ENCODE results near the gene CMIP.
A peak's percentile ranks its signal among the peaks of the same experiment; 100 is the strongest.

CMIP gene

DNA sequence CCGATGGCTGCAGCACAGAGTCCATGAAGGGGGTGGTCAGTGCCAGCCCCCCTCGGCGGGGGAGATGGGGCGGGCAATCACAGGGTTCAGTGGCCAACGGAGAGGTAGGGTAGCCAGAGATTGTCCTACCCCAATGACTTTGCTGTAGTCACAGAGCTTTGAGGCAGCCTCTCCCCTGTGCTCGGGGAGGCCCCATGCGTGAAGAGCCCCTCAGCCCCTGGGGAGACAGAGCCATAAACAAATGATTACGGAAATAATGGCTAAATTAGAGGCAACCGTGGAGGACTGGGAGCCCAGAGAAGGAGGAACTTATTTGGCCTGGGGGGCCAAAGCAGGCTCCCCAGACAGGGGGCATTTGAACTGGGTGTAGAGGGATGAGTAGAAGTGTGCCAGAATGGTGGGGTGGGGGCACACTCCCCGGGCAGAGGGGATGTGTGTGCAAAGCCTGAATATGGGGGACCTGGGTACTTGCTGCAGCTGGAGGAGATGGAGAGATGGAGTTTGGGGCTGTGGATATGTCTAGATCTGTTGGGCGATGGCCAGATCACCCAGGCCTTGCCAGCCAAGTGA lies 164.8 kb downstream of the CMIP start:
- DNase-seq: no peak

DNA sequence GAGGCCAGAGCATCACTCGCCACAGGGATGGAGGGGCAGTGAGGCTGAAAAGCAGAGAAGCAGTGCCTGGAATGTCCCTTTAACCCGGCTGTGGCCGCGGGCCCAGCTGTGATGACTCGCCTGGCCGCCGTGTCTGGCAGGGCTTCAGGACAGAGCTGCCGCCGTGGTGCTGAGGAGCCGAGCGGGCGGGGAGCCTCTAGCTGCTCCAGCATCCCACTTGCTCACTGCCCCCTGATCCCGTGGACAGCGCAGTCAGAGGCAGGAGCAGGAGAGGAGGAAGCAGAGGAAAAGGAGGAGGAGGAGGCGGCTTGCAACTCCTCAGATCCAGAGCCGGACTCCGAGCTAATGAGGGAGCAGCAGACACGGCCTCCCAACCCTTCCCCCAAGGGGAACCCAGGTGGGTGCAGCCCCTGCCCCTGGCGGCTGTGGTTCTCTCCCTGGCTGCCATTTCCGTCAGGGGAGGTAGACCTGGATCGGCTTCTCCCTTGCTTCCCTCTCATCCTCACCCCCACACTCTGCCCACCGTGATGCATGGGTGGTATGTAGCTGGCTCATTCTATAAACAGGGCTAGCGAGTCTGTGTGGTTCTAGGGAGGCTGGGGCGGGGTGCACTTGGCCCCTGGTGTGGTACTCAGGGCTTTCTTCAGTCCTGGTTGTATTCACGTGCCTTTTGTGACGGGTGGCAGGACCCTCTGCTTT lies 165.7 kb downstream of the CMIP start:
- DNase-seq: peak in 1 of 2 donors; percentile 29

DNA sequence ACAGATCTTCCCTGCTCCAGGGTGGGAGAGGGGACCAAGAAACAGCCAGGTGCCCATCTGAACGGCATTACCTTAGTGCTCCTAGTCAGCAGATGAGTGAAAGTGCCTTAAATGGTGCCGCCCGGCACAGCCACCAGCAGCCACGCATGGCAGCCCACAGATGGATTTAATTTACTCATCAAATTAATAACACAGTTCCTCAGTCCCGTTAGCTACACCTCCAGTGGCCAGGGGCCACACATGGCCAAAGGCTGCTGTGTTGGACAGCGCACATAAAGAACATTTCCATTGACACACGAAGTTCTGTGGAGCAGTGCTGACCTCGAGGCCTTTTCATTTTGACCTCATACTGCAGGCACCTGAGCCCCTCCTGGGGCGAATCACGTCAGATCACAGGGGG lies 166.3 kb downstream of the CMIP start:
- DNase-seq: no peak

DNA sequence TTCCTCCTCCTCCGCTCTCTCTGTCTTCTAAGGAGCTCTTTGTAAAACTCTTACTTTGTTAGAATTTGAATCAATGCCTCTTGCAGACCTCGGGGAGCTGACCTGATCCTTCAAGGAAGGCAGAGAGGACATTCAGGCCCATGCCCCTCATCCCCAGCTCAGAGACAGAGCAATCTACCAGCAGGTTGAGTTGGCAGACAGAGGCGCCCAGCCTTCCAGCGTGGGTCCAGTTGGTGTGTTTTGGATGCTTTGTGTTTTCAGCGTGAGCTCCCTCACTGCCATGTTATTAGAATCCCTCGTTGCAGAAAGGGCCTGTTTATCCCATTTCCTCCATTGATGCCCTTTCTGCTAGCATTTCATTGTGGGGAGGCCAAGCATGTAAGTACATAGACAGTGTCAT lies 167.1 kb downstream of the CMIP start:
- DNase-seq: no peak

DNA sequence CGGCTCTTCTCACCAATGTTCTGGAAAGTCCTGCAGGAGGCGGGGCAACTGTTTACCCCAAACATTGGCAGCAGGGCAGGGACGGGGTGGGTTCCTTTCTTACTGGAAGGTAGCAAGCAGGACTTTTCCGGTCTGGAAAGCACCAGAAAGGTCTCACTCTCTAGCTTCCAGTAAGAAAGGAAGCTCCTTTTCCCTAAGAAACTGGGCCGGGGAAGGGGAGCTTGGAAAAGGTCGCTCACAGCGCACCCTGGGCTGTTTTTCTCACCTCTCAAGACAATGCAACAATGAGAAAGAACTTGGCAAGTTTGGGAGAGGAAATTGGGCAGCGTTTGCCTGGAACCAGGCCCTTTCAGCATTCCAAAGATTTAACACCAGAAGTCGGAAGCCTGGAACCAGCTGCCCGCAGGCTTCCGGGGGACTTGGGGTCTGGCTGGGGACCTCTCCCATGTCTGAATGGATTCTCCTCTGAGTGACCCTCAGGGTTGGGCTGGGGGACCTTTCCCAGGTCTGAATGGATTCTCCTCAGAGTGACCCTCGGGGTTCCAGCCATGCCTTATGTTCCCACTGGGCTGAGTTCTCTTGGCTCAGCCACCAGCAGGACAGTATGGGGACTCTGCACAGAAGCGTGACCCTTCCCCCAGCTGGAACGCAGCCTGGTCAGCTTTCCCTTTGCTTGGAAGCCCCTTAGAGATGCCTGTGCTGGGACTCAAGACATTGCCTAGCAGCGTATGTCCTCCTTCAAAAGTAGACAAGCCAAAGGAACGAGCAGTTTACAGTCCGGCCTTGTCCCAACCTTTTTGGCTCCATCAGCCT lies 167.9 kb downstream of the CMIP start:
- DNase-seq: no peak

DNA sequence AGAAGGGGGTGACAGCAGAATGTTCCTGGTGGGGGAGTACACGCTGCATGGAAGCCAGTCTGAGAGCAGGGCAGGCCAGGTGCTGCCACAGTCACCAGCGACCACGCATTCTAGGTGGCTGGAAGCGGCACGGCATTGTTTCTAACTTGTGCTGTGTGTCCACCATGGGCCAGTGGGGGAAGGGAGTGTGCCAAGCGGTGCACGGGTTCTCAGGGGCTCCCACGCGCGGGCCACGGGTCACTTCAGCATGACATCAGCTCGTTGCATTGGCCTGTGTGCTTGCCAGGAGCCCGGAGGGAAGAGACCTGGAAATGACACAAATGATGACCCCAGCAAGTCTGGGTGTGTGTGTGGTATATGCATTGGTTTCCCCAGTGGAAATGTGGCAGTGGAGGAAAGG lies 169.6 kb downstream of the CMIP start:
- DNase-seq: no peak

DNA sequence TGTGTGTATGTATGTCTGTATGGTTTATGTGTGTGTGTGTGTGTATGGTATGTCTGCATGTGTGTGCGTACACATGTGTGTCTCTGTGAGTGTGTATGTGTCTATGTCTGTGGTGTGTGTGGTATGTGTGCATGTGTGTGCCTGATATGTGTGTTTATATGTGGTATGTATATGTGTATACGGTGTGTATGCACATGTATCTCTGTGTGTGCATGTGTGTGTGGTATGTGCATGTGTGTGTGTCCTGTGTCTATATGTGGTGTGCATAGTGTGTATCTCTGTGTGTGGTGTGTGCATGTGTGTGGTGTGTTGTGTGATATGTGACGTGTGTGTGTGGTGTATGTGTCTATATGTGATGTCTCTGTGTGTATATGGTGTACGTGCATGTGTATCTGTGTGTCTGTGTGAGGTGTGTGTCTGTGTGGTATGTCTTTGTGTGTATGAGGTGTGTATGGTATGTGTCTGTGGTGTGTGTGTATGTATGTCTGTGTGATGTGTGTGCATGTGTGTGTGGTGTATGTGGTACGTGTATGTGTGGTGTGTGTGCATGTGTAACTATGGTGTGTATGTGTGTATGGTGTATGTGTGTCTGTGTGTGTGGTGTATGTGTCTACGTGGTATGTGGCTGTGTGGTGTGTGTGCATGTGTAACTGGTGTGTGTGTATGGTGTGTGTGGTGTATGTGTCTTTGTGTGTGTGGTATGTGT lies 170.2 kb downstream of the CMIP start:
- DNase-seq: no peak

DNA sequence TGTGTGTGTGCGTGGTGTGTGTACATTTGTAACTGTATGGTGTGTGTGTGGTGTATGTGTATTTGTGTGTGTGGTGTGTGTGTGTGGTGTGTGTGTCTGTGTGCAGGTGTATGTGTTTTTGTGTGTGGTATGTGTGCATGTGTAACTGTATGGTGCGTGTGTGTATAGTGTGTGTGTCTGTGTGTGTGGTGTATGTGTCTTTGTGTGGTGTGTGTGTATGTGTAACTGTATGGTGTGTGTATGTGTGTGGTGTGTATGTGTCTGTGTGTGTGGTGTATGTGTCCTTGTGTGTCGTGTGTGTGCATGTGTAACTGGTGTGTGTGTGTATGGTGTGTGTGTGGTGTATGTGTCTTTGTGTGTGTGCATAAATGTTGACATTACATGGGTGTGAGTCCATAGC lies 170.8 kb downstream of the CMIP start:
- DNase-seq: no peak

DNA sequence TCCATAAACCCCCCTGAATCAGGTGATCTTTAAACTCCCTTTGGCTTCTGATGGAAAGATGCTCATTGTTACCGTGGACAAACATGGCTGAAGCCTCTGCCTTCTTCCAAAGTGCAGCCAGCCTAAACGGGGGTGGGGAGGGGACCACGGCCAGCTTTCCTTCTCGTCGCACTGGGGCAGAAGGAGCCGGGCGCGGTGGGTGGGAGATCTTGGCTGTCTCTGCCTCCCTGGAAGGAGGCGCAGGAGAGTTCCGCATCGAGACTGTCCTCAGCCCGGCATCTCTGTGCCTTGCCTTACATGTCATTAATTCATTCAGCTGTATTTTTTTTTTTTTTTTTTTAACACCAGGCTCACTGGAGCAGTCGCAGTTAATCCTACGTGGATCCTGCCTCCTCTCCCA lies 171.2 kb downstream of the CMIP start:
- DNase-seq: no peak

DNA sequence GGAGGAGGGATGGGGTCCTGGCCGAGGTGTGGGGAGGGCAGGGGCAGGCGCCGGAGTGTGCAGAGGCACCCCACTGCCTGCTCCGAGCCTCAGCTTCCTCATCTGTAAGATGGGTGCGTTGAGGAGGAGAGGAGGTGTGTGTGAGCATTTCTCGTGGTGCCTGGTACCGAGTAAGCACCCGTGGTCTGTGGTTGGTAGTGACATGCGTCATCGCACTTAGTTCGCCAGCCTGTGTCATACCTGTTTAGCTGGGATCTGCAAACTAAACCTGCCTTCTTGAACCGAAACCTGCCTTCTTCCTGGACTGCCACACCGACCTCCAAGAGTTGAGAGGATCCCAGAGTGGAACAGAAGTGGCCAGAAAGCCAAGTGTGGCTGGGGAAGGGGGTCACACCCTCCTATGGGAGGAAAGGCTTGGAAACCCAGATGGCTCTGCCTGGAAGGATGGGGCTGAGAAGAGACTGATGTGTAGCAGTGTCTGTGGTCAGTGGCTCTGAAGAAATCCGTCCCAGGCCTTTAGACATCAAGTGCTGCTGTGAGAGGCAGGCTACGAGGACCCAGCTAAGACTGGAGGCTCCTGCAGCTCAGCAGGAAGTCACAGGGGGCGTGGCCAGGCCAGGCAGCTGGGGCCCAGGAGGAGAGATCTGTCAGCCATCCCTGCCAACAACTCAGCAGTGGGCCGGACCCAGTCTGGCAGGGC lies 171.9 kb downstream of the CMIP start:
- peak; percentile 9 to 11 for DNase-seq

DNA sequence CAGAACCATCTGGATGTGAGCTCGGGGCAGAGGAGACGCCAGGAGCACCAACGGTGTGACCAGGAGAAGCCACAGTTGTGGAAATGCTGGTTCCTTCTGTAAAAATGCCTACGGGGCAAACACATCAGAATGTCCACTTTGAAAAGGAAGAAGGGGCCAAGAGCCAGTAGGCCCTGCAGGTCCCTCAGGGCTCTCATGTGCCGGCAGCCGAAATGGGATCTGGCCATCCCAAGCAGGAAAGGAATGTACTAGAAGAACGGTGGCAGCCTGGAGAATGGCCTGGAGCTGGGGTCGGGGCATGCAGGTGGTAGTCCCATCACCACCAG lies 172.4 kb downstream of the CMIP start:
- DNase-seq: no peak

DNA sequence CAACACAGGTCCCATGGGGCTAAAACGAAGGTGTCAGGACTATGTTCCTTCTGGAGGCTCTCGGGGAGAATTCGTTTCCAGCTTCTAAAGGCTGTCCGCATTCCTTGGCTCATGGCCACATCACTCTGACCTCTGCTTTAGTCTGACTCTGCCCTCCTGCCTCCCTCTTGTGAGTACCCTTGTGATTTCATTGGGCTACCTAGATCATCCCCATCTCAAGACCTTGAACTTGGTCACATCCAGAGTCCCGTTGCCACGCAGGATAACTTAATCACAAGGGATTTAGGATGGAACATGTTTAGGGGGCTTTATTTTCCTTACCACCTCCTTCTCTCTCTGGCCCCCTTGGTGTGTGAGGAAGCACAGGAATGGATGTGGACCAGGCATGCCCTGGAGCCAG lies 173.6 kb downstream of the CMIP start:
- no peak for DNase-seq

DNA sequence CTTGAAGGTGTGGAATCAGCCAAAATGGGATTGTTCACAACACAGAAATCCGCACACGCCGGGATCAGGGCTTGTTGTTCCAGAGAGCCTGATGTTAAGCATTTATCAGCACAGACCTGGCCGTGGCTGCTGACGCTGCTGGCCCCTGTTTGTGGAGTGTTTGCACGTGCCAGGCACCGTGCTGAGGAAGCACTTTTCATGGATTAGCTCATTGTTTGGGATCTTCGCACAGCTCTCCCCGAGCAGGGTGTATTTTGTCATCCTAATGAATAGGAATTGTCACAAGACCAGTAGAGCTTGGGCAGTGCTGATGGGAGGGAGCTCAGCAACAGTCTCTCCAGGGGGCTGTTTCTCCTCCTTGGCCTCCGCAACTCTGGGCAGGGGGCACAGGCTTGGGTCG lies 174.1 kb downstream of the CMIP start:
- DNase-seq: no peak

DNA sequence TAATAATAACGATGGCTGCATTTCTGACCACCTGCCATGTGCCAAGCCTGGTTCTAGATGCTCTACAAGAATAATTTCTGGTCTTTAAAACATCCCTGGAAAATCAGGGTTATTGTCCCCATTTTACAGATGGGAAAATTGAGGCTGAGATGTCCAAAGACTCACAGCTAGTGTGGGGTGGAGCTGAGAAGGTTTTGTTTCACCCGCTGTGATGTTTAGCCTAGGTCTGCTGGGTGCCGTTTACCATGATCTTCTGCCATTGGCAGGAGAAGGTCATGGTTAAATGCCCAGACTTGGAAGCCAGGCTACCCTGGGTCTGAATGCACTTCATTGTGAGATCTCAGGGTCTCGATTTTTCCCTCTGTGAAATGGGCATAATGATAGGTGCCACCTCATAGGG lies 175.4 kb downstream of the CMIP start:
- no peak for DNase-seq

DNA sequence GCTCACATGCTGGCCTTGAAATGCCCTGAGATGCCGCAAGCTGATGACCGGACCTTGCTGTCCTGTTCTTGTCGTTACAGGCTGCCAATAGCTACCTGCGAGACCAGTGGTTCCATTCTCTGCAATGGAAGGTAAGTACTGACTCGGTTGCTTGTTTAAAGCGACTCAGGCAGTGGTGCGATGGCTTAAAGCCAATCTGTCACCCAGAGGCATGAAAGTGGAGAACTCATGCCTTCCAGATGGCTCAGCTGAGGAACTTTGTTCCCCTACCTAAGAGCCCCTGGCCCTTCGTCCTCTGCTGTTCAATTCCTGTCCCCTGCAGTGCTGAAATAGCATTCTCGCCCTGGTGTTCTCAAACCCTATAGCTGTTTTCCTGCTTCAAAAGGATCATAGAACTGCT lies 176.2 kb downstream of the CMIP start:
- no peak for DNase-seq

DNA sequence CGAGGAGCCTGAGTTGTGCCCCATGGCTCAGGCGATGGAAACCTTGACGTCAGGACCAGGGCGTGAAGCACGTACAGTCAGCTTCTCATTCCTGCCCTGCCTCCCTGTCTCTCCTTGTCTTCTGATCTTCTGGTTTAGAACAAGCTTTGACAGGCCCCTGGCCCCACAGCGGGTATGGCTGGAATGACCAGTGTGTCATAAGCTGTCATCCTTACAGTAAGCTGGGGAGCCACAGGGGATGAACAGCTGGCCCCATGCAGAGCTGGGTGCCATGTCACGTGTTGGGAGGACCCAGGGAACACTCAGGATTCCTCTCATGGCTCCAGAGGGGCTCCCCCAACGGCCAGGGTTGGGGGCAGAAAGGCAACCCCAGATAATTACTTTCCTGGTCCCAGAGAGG lies 176.9 kb downstream of the CMIP start:
- no peak for DNase-seq

DNA sequence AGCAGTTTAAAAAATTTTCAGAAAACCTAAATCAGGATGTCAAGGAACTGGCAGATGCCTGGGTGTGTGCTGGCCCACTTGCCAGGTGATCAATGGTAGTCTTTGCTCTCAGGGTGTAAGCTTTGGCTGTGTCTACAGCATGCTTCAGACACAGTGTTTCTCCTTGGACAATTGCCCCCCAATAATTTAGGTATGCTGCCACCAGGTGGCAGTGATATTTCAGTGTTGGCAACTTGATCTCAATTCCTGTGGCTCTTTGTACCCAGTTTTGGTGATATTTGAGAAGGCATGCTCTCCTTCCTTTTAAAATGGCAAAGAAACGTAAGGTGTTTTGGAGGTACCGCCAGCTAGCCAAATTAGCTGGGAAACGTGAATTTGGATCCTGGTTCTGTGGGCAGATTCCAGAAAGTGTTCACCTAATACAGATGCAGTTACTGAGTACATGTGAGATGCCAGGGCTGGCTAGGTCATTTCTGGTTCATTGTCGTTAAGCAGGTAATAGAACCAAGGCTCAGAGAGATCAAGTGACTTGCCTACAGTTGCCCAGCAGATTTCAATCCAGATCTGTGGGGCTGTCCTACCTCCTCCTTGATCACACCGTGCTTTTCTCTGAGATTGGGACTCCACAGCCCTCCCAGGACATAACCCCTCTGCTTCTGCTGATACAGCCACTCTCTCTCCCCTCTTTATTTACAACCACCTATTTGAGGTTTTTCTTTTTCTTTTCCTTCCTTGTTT lies 178.9 kb downstream of the CMIP start:
- peak; percentile 45 to 46 for DNase-seq

DNA sequence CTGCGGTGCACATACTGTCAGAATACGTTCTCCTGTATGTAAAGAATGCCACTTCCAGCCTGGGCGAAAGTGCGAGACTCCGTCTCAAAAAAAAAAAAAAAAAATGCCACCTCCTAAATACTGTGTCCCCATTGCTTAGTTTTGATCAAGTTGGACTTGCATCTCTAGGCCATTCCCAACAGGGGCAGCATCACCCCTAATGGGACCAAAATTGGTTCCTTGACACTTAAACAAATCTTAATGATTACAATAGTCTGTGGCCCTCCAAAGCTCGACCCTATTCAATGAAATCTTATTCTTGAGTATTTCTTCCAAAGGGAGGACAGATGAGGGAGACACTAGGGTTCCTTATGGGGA lies 179.8 kb downstream of the CMIP start:
- no peak for DNase-seq

DNA sequence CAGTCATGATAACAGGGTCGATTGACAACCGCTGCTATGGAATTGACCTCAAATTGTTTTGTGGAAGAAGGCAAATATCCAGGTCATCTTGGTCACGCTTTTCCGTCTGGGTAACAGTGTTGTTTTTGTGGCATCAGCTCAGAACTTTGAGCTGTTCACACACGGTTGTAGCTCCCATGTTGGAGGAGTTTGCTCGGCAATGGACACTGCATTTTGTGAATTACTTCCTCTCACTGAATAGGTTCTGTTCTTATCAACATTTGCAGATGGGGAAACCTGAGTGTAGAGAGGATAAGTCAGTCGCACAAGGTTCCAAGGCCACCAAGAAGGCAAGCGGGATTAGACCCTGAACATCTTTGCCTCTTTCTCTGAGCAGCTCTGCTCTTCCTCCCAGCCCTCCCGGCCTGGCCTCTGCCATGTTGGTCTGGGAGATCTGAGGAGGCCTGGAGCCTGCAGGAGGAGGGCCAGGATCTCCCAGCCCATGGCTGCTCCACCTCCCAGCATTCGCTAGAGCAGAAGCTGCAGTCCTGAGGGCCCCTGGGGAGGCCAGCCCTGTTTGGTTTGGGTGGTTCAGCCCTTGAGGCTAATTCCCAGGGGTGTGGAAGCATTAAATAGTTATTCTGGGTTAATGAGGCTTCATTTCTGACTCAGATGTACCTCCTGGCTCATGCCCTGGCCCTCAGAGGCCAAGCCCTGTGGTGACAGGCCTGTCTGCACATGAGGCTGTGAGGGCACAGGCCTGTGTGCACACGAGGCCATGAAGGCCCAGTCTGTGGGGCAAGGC lies 180.3 kb downstream of the CMIP start:
- DNase-seq: no peak

DNA sequence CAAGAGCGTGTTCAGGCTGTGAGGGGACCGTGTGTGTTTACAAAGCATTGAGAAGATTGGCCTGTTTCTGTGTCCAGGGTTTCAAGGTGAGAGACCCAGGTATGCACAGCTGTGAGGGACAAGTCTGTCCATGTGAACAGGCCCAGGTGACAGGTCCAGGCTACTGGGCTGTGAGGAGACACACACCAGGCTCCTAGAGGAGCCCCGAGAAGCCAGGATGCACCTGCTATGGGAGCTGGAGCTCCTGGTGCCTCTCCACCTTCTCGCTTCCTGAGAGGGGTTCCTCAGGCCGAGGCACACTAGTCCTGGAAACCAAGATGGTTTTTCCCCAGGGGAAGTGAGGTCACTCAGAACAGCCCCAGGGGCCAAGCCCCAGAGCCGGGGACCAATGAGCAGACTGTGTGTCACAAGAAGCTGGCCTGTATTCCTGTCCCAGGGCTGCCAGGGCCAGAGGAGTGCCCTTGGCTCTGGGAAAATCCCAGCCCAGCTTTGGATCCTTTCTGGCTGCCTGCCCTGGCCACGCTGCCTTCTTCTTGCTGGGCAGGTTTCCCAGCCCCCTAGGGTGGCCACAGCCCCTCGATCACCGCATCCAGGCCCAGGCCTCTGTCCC lies 181.0 kb downstream of the CMIP start:
- DNase-seq: no peak

DNA sequence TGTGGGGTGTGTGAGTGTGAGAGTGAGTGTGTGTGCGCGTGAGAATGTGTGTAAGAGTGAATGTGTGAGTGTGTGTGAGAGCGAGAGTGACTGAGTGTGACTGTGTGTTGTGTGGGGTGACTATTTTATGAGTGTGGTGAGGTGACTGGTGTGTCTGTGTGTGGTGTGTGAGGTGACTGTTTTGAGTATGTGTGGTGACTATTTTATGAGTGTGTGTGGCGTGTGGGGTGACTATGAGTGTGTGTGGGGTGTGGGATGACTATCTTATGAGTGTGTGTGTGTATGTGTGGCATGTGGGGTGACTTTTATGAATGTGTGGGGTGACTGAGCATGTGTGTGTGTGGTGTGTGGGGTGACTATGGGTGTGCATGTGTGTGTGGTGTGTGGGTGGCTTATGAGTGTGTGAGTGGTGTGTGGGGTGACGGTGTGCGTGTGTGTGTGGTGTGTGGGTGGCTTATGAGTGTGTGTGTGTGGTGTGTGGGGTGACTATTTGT lies 181.6 kb downstream of the CMIP start:
- DNase-seq: no peak
